PC-9 (cell line): ENCODE data around the gene MYLK. TPM values are rescaled to one million over a fixed set of nuclear protein-coding genes. Genes with fewer than 3 reads are reported as not detected.

ENCODE experiments used
- BruUV-seq: library from RNA; stranded (reverse); fragments of 400-500 nt; replicated peaks from 2 replicates; lab custom pipeline; 2021; lab: Mats Ljungman, UMichigan
- CTCF ChIA-PET: fragments of 300-600 bp; sonication (Branson Sonifier 250); formaldehyde crosslinking; loops from one replicate; lab custom pipeline; 2022; ENCODE audit warnings: antibody characterized with exemption; lab: Charles Lee
- POLR2A ChIA-PET: fragments of 300-600 bp; sonication (Branson Sonifier 250); formaldehyde crosslinking; loops from one replicate; lab custom pipeline; 2022; ENCODE audit warnings: antibody characterized with exemption; ENCODE audit not compliant: unreplicated experiment; lab: Charles Lee
- DNase-seq, 2 experiments: peaks; one replicate each; pipeline versions ENCODE4 v3.0.0 to v3.0.0-alpha.2; 2015 to 2022; ENCODE audit warnings: mixed read lengths in 1 of 2
- H2AFZ ChIP-seq: fragments of 200-600 bp; sonication (generic); 2 replicates; pipeline ENCODE4 v1.8.1; 2017; ENCODE audit warnings: antibody characterized with exemption
- H3F3A ChIP-seq: fragments of 200-600 bp; sonication (generic); 2 replicates; pipeline ENCODE4 v1.8.1; 2017; ENCODE audit warnings: antibody characterized with exemption, mild to moderate bottlenecking, low read depth; ENCODE audit not compliant: insufficient read depth
- H3K27ac ChIP-seq: fragments of 200-600 bp; sonication (generic); 2 replicates; pipeline ENCODE4 v1.6.1; 2016; ENCODE audit warnings: mixed run types
- H3K27me3 ChIP-seq: fragments of 200-600 bp; sonication (generic); 2 replicates; pipeline ENCODE4 v1.6.1; 2016; ENCODE audit warnings: low read depth, mixed run types; ENCODE audit not compliant: insufficient read depth
- H3K36me3 ChIP-seq: fragments of 200-600 bp; sonication (generic); 2 replicates; pipeline ENCODE4 v1.6.1; 2016; ENCODE audit warnings: low read depth, mixed run types
- H3K4me1 ChIP-seq: fragments of 200-600 bp; sonication (generic); replicated peaks from 2 replicates; pipeline ENCODE4 v1.6.1; 2016; ENCODE audit warnings: mixed run types; ENCODE audit not compliant: insufficient read depth
- H3K4me2 ChIP-seq: fragments of 200-600 bp; sonication (generic); 2 replicates; pipeline ENCODE4 v1.6.1; 2017; ENCODE audit warnings: mixed run types
- H3K4me3 ChIP-seq: fragments of 200-600 bp; sonication (generic); 2 replicates; pipeline ENCODE4 v1.6.1; 2016; ENCODE audit warnings: mixed run types
- H3K79me2 ChIP-seq: fragments of 200-600 bp; sonication (generic); 2 replicates; pipeline ENCODE4 v1.6.1; 2017; ENCODE audit warnings: low read depth, mixed run types
- H3K9me2 ChIP-seq: fragments of 200-600 bp; sonication (generic); 2 replicates; pipeline ENCODE4 v1.8.1; 2017; ENCODE audit warnings: mild to moderate bottlenecking; ENCODE audit not compliant: insufficient read depth
- H3K9me3 ChIP-seq: fragments of 200-600 bp; sonication (generic); 2 replicates; pipeline ENCODE4 v1.8.1; 2016; ENCODE audit warnings: low read depth; ENCODE audit not compliant: insufficient read depth
- H4K20me1 ChIP-seq: fragments of 200-600 bp; sonication (generic); 2 replicates; pipeline ENCODE4 v1.8.1; 2017; ENCODE audit not compliant: insufficient read depth
- CTCF ChIP-seq: fragments of 200-600 bp; sonication (generic); conservative IDR thresholded peaks from 2 replicates; pipeline ENCODE4 v1.6.1; 2017; ENCODE audit warnings: mixed run types, antibody characterized with exemption, mild to moderate bottlenecking, moderate library complexity
- EZH2 ChIP-seq: fragments of 200-600 bp; sonication (generic); IDR thresholded peaks from 2 replicates; pipeline ENCODE4 v1.8.0; 2017; ENCODE audit warnings: antibody characterized with exemption, low read depth
- intact Hi-C: fragments of 100-400 bp; cut with micrococcal nuclease; formaldehyde crosslinking; loops from one replicate; pipeline ENCODE4 v1.10.0; 2022; ENCODE audit not compliant: unreplicated experiment
- total RNA-seq: library from RNA; stranded (reverse); gene quantifications from 2 replicates; pipeline ENCODE4 v1.2.3, GENCODE V29; 2021

Gene MYLK
- total RNA-seq, 1 experiment from 2014 or later = 0.72 TPM

- no peaks in the 10 kb centered on the region for H3K27me3 ChIP-seq
- no peaks in the 10 kb centered on the region for H3K36me3 ChIP-seq
- no peaks in the 10 kb centered on the region for H4K20me1 ChIP-seq
- H3K9me3 ChIP-seq = 0 out of 2 replicates have a peak, but pooled peaks cover 3% of the 10 kb centered on the region
- H3K4me2 ChIP-seq = no peak overlapping the region
- TF ChIP-seq CTCF (no peak), EZH2 (no peak)
- no peak for DNase-seq
- ChIA-PET POLR2A (no interaction called here), CTCF (no interaction called here)
- no peaks in the 10 kb centered on the region for H3K79me2 ChIP-seq
- H3K4me3 ChIP-seq = no peak overlapping the region
- no peaks in the 10 kb centered on the region for H3K4me1 ChIP-seq
- H3K27ac ChIP-seq = no peak overlapping the region
- H3F3A ChIP-seq = no peaks in the 10 kb centered on the region
- no TSS peak for BruUV-seq
- H3K9me2 ChIP-seq = no peaks in the 10 kb centered on the region
- intact Hi-C loops = no loop called here
- H2AFZ ChIP-seq = no peak overlapping the region
Measured at GRCh38 chr3:123859177-123859576, 25.0 kb downstream of the MYLK start.

- Histone ChIP-seq H3K4me2 (no peak overlapping the region), H3K79me2 (no peaks in the 10 kb centered on the region)
Measured at GRCh38 chr3:123854905-123855304, 29.2 kb downstream of the MYLK start.

GRCh38 chr3:123853686-123854372 is 30.3 kb downstream of the MYLK start:
- intact Hi-C loops = no loop called here
- H3K4me3 ChIP-seq = no peak overlapping the region
- no peak overlapping the region for H2AFZ ChIP-seq
- H3K9me2 ChIP-seq = no peaks in the 10 kb centered on the region
- POLR2A ChIA-PET = no interaction called here
- H3K4me2 ChIP-seq = no peak overlapping the region
- TF ChIP-seq EZH2 = no peak
- no peaks in the 10 kb centered on the region for H3K79me2 ChIP-seq
- H3K4me1 ChIP-seq = no peaks in the 10 kb centered on the region
- no peaks in the 10 kb centered on the region for H3K27me3 ChIP-seq
- no peaks in the 10 kb centered on the region for H3K36me3 ChIP-seq
- no peaks in the 10 kb centered on the region for H4K20me1 ChIP-seq
- no peak overlapping the region for H3K27ac ChIP-seq
- BruUV-seq = no TSS peak
- no peak for DNase-seq
- no peaks in the 10 kb centered on the region for H3F3A ChIP-seq
- CTCF ChIA-PET = no interaction called here
- H3K9me3 ChIP-seq = peaks cover 5% of the 10 kb centered on the region; the same call in 1 of the 2 replicates

More at GRCh38 chr3:123854905-123855304, 29.2 kb downstream of the MYLK start:
- H3K9me2 ChIP-seq = no peaks in the 10 kb centered on the region
- 0 out of 2 replicates have a peak, but pooled peaks cover 3% of the 10 kb centered on the region for H3K9me3 ChIP-seq
- ChIA-PET CTCF (no interaction called here), POLR2A (no interaction called here)
- H3K27ac ChIP-seq = no peak overlapping the region
- H4K20me1 ChIP-seq = no peaks in the 10 kb centered on the region
- H3K4me3 ChIP-seq = no peak overlapping the region
- BruUV-seq = no TSS peak
- no peak for TF ChIP-seq EZH2
- no peak for TF ChIP-seq CTCF
- DNase-seq = no peak
- H3K27me3 ChIP-seq = no peaks in the 10 kb centered on the region
- intact Hi-C loops = no loop called here
- no peaks in the 10 kb centered on the region for H3K4me1 ChIP-seq
- H3F3A ChIP-seq = no peaks in the 10 kb centered on the region
- no peak overlapping the region for H2AFZ ChIP-seq
- no peaks in the 10 kb centered on the region for H3K36me3 ChIP-seq
